GM21360 (cell line): ENCODE measurements around the gene MYH9.
"Not testable (repeated sequence)": the region's sequence is repeated elsewhere in the genome, so short reads cannot be mapped to it uniquely, and the experiment has no call there.

Experiments
- ATAC-seq: cut with Tn5 transposase; IDR thresholded peaks from one replicate; pipeline ENCODE4 v1.9.1; 2021; ENCODE audit warnings: mild to moderate bottlenecking, moderate library complexity; ENCODE audit not compliant: unreplicated experiment

Gene MYH9

GRCh38 chr22:36387959-36388726 lies at the start of gene MYH9:
TSS of gene MYH9 (minus strand) at chr22:36387967. CDS start at chr22:36349236, 38,731 bp downstream.
- peak; percentile 70 for ATAC-seq

- no peak for ATAC-seq
Measured at GRCh38 chr22:36435516-36436415, 48.0 kb upstream of the MYH9 start.

GRCh38 chr22:36433318-36434231 lies 45.8 kb upstream of the MYH9 start:
- no peak for ATAC-seq

- no peak for ATAC-seq
Measured at GRCh38 chr22:36432592-36433317, 45.0 kb upstream of the MYH9 start.

GRCh38 chr22:36431977-36432376 lies 44.2 kb upstream of the MYH9 start:
- no peak for ATAC-seq

- ATAC-seq: no peak
Measured at GRCh38 chr22:36430863-36431262, 43.1 kb upstream of the MYH9 start.

GRCh38 chr22:36427952-36428351 lies 40.2 kb upstream of the MYH9 start:
- ATAC-seq: not testable (repeated sequence)

GRCh38 chr22:36425977-36426523 lies 38.3 kb upstream of the MYH9 start:
- no peak for ATAC-seq

GRCh38 chr22:36424901-36425579 lies 37.3 kb upstream of the MYH9 start:
- no peak for ATAC-seq

GRCh38 chr22:36424466-36424865 lies 36.7 kb upstream of the MYH9 start:
- ATAC-seq: not testable (repeated sequence)

GRCh38 chr22:36423461-36424404 lies 36.0 kb upstream of the MYH9 start:
- no peak for ATAC-seq

- ATAC-seq: no peak
Measured at GRCh38 chr22:36422287-36423014, 34.7 kb upstream of the MYH9 start.

- ATAC-seq: no peak
Measured at GRCh38 chr22:36419912-36420882, 32.4 kb upstream of the MYH9 start.

GRCh38 chr22:36419177-36419911 lies 31.6 kb upstream of the MYH9 start:
- no peak for ATAC-seq

GRCh38 chr22:36417281-36417686 lies 29.5 kb upstream of the MYH9 start:
- ATAC-seq: no peak
